ENCODE results near the gene SBSN. TPM values are rescaled to one million over a fixed set of nuclear protein-coding genes. Genes with fewer than 3 reads are reported as not detected.
A peak's percentile ranks its signal among the peaks of the same experiment; 100 is the strongest.

Gene SBSN
- total RNA-seq, 1 donor from 2014 or later, result 0.21 TPM

- Mint-ChIP-seq H3K36me3 (ENCODE audit: low read depth) (no peaks in the 10 kb centered on the region), H3K4me3 (no peak within 1 kb of the TSS), H3K4me1 (no peaks in the 10 kb centered on the region), H3K9me3 (no peaks in the 10 kb centered on the region), H3K27ac (ENCODE audit: unreplicated experiment) (no peak within 1 kb of the TSS), H3K27me3 (ENCODE audit: low read depth) (peaks cover 69% of the 10 kb centered on the region)
- TF ChIP-seq, protein P1, sequence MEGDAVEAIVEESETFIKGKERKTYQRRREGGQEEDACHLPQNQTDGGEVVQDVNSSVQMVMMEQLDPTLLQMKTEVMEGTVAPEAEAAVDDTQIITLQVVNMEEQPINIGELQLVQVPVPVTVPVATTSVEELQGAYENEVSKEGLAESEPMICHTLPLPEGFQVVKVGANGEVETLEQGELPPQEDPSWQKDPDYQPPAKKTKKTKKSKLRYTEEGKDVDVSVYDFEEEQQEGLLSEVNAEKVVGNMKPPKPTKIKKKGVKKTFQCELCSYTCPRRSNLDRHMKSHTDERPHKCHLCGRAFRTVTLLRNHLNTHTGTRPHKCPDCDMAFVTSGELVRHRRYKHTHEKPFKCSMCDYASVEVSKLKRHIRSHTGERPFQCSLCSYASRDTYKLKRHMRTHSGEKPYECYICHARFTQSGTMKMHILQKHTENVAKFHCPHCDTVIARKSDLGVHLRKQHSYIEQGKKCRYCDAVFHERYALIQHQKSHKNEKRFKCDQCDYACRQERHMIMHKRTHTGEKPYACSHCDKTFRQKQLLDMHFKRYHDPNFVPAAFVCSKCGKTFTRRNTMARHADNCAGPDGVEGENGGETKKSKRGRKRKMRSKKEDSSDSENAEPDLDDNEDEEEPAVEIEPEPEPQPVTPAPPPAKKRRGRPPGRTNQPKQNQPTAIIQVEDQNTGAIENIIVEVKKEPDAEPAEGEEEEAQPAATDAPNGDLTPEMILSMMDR (conservative IDR thresholded peaks at IDR 0.05), result no peak
- DNase-seq (ENCODE audit: low read depth, low spot score), result no peak
These were observed 35.2 kb upstream of the SBSN start, which contains the start of gene ATP4A for GRCh38 chr19:35563207-35563829. Gene ATP4A (minus strand): TSS chr19:35563658. CDS start chr19:35563629, 29 bp downstream.

GRCh38 chr19:35562776-35563175, 34.7 kb upstream of the SBSN start:
- no peak overlapping the region for H3K27ac Mint-ChIP-seq (ENCODE audit: unreplicated experiment)
- TF ChIP-seq, protein P1 (conservative IDR thresholded peaks at IDR 0.05), result no peak
- H3K9me3 Mint-ChIP-seq, result no peaks in the 10 kb centered on the region
- H3K27me3 Mint-ChIP-seq (ENCODE audit: low read depth), result peaks cover 70% of the 10 kb centered on the region
- no peak overlapping the region for H3K4me3 Mint-ChIP-seq
- no peaks in the 10 kb centered on the region for H3K36me3 Mint-ChIP-seq (ENCODE audit: low read depth)
- no peak for DNase-seq (ENCODE audit: low read depth, low spot score)
- no peaks in the 10 kb centered on the region for H3K4me1 Mint-ChIP-seq

- DNase-seq (ENCODE audit: low read depth, low spot score), result no peak
- no peak overlapping the region for H3K27ac Mint-ChIP-seq (ENCODE audit: unreplicated experiment)
- H3K9me3 Mint-ChIP-seq, result no peaks in the 10 kb centered on the region
- no peak overlapping the region for H3K4me3 Mint-ChIP-seq
- peaks cover 74% of the 10 kb centered on the region for H3K27me3 Mint-ChIP-seq (ENCODE audit: low read depth)
- no peaks in the 10 kb centered on the region for H3K36me3 Mint-ChIP-seq (ENCODE audit: low read depth)
- peaks cover 1% of the 10 kb centered on the region for H3K4me1 Mint-ChIP-seq
- TF ChIP-seq, protein P1 (conservative IDR thresholded peaks at IDR 0.05), result no peak
These were observed 34.2 kb upstream of the SBSN start for GRCh38 chr19:35562336-35562735.

GRCh38 chr19:35561436-35561835, 33.3 kb upstream of the SBSN start:
- peak overlapping the region; percentile 55 for H3K27ac Mint-ChIP-seq (ENCODE audit: unreplicated experiment)
- no peaks in the 10 kb centered on the region for H3K9me3 Mint-ChIP-seq
- TF ChIP-seq, protein P1 (conservative IDR thresholded peaks at IDR 0.05), result no peak
- peaks cover 5% of the 10 kb centered on the region for H3K4me1 Mint-ChIP-seq
- DNase-seq (ENCODE audit: low read depth, low spot score), result no peak
- H3K36me3 Mint-ChIP-seq (ENCODE audit: low read depth), result no peaks in the 10 kb centered on the region
- H3K4me3 Mint-ChIP-seq, result peak overlapping the region; percentile 42
- peaks cover 75% of the 10 kb centered on the region for H3K27me3 Mint-ChIP-seq (ENCODE audit: low read depth)

DNA sequence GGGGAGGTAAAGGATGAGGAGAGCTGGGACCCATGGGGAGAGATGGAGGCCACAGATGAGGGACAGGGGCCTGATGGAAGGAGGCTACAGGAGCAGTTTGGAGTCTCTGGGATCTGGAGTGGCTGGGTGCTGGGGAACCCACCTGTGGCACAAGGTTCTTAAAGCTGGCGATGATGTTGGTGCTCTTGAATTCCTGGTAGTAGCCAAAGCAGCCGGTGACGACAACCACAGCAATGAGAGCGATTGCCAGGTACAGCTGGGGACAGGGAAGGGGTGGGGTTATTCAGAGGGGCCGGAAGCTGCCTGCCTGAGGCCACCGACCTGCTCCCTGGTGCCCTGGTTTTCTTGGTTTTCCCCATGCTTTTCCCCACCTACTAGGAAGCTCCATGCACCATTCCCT, 32.6 kb upstream of the SBSN start:
- peak overlapping the region; percentile 42 for H3K4me3 Mint-ChIP-seq
- H3K27ac Mint-ChIP-seq (ENCODE audit: unreplicated experiment), result no peak overlapping the region
- no peaks in the 10 kb centered on the region for H3K36me3 Mint-ChIP-seq (ENCODE audit: low read depth)
- TF ChIP-seq, protein P1 (conservative IDR thresholded peaks at IDR 0.05), result no peak
- DNase-seq (ENCODE audit: low read depth, low spot score), result no peak
- H3K27me3 Mint-ChIP-seq (ENCODE audit: low read depth), result peaks cover 82% of the 10 kb centered on the region
- no peaks in the 10 kb centered on the region for H3K9me3 Mint-ChIP-seq
- peaks cover 9% of the 10 kb centered on the region for H3K4me1 Mint-ChIP-seq

Measured in neural crest cell (in vitro differentiated cells).